Naive B cell (primary cell): ENCODE data around the gene SHB. TPM values are rescaled to one million over a fixed set of nuclear protein-coding genes. Genes with fewer than 3 reads are reported as not detected.
"Not testable (repeated sequence)": the region's sequence is repeated elsewhere in the genome, so short reads cannot be mapped to it uniquely, and the experiment has no call there.

Experiments
- ATAC-seq, 2 donors: fragments of 150-1000 bp; cut with Tn5 transposase; 2 replicates each; pipeline ENCODE4 v1.10.0; 2021; ENCODE audit warnings: low read depth in 2 of 2, mild to moderate bottlenecking in 2 of 2, moderate library complexity in 2 of 2
- DNase-seq: peaks from one replicate; pipeline ENCODE4 v3.0.0; 2022
- H3K27ac Mint-ChIP-seq, 6 donors: one replicate each; pipeline ENCODE4 v1.8.0; 2020 to 2022; ENCODE audit warnings: mild to moderate bottlenecking in 6 of 6, mixed read lengths in 6 of 6, moderate library complexity in 5 of 6, inconsistent platforms in 2 of 6
- H3K27me3 Mint-ChIP-seq, 3 donors: one replicate each; pipeline ENCODE4 v1.8.0; 2021 to 2022; ENCODE audit warnings: mixed read lengths in 3 of 3, mild to moderate bottlenecking in 1 of 3
- H3K36me3 Mint-ChIP-seq, 2 donors: one replicate each; pipeline ENCODE4 v1.8.0; 2020 to 2022; ENCODE audit warnings: mixed read lengths in 2 of 2, inconsistent platforms in 1 of 2, mild to moderate bottlenecking in 1 of 2
- H3K4me1 Mint-ChIP-seq, 3 donors: one replicate each; pipeline ENCODE4 v1.8.0; 2020 to 2022; ENCODE audit warnings: mixed read lengths in 3 of 3, inconsistent platforms in 1 of 3, mild to moderate bottlenecking in 1 of 3, moderate library complexity in 1 of 3
- H3K4me3 Mint-ChIP-seq, 8 donors: one replicate each; pipeline ENCODE4 v1.8.0; 2020 to 2022; ENCODE audit warnings: mild to moderate bottlenecking in 8 of 8, mixed read lengths in 8 of 8, moderate library complexity in 8 of 8, inconsistent platforms in 2 of 8
- H3K9me3 Mint-ChIP-seq, 7 donors: one replicate each; pipeline ENCODE4 v1.8.0; 2020 to 2022; ENCODE audit warnings: mixed read lengths in 7 of 7, mild to moderate bottlenecking in 5 of 7, inconsistent platforms in 2 of 7, moderate library complexity in 1 of 7
- polyA plus RNA-seq, 6 donors: library from polyadenylated mRNA; unstranded; fragments of 300-500 nt; fragmentation: Illumina TruSeq; gene quantifications; one replicate each; pipeline ENCODE4 v1.2.3, GENCODE V29; 2021; ENCODE audit warnings: low read depth in 6 of 6

The SHB gene
- polyA plus RNA-seq, 6 donors from 2014 or later = 0.17 to 0.55 (median 0.27) TPM

DNA sequence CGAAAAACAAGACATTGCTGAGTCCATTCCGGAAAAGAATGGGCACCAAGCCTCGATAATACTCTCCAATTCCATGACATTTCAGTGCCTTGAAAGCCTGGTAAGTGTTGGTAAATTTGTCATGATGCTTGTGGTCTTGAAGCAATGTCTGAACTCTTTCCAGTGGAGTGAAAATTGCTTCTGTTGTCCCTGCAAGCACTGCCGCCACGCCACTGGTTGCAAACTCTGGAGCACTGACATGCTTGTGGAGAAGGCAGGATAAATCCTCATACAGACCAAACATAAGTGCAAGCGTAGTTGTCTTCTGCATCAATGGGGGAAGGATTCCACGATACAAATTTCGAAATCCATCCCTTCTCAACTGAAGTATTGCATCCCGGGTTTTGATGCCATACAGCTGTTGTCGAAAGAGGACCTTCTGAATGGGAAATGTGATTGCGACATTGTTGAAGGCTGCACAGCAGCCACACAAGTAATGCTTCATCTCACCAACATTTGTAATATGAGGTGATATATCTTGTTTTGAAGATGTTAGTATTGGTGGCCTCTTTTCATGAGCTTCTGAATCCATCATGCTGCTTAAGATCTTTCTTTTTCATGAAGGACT is 180.9 kb downstream of the SHB start:
- not testable (repeated sequence) for H3K27me3 Mint-ChIP-seq, ATAC-seq, H3K4me1 Mint-ChIP-seq, H3K27ac Mint-ChIP-seq, H3K9me3 Mint-ChIP-seq, H3K4me3 Mint-ChIP-seq, DNase-seq
- peaks cover 13 to 22% of the 10 kb centered on the region in 2 donors for H3K36me3 Mint-ChIP-seq

GRCh38 chr9:37880916-37881479 is 188.0 kb downstream of the SHB start:
- peak overlapping the region in 2 of 6 donors; percentile 53 to 60 for H3K27ac Mint-ChIP-seq
- H3K4me3 Mint-ChIP-seq = no peak overlapping the region
- peaks cover 12% of the 10 kb centered on the region in 2 donors for H3K36me3 Mint-ChIP-seq
- peaks cover 0 to 2% (median 0%) of the 10 kb centered on the region in 7 donors for H3K9me3 Mint-ChIP-seq
- H3K27me3 Mint-ChIP-seq = no peaks in the 10 kb centered on the region
- ATAC-seq (no peak), DNase-seq (no peak)
- H3K4me1 Mint-ChIP-seq = peaks cover 0 to 3% (median 0%) of the 10 kb centered on the region in 3 donors

DNA sequence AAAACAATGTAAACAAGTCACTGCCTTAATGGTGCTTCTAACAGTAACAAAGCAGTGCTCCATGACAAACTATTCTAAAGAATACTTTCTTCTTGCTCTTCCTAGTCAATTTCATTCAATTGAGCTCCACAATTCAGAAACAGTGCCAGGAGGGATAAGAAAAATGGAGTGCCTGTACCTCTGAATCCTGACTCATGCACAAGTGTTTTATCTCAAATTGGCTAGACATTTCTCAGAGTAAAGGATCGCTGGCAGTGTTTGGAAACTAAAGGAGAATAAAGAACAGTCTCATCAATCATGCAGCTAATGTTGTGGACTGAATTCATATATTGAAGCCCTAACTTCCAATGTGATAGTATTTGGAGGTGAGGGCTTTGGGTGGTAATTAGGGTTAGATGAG is 192.7 kb downstream of the SHB start:
- Mint-ChIP-seq H3K4me1 (no peaks in the 10 kb centered on the region), H3K36me3 (peaks cover 12 to 17% of the 10 kb centered on the region in 2 donors), H3K9me3 (peaks cover 0 to 2% (median 0%) of the 10 kb centered on the region in 7 donors), H3K27me3 (no peaks in the 10 kb centered on the region), H3K27ac (peak overlapping the region in 1 of 6 donors; percentile 80), H3K4me3 (no peak overlapping the region)
- DNase-seq (no peak), ATAC-seq (no peak)

DNA sequence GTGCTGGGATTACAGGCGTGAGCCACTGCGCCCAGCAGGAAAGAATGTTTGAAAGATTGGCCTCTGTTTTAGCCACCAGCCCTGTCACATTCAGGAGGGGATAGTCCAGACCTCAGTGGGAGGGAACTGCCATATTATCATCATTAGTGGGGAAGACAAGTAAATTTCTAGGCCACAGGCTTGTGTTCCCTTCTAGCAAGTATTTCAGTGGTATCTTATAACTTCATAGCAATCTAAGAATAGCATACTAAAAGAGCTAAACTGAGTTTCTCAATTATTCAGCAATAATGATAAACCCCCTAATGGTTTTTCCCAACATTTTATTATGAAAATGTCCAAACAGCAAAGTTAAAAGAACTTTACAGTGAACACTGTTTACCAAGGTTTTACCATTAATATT is 195.1 kb downstream of the SHB start:
- Mint-ChIP-seq H3K27ac (no peak overlapping the region), H3K27me3 (no peaks in the 10 kb centered on the region)
- no peak for ATAC-seq

GRCh38 chr9:37870799-37871176 is 198.2 kb downstream of the SHB start:
- no peak for ATAC-seq
- Mint-ChIP-seq H3K4me1 (no peaks in the 10 kb centered on the region), H3K36me3 (peaks cover 0 to 3% of the 10 kb centered on the region in 2 donors), H3K27me3 (no peaks in the 10 kb centered on the region), H3K9me3 (no peaks in the 10 kb centered on the region), H3K27ac (no peak overlapping the region), H3K4me3 (no peak overlapping the region)
- no peak for DNase-seq

More for the DNA sequence above, 195.1 kb downstream of the SHB start:
- H3K4me1 Mint-ChIP-seq = no peaks in the 10 kb centered on the region
- H3K4me3 Mint-ChIP-seq = no peak overlapping the region
- peaks cover 2 to 8% of the 10 kb centered on the region in 2 donors for H3K36me3 Mint-ChIP-seq
- peaks cover 0 to 2% (median 0%) of the 10 kb centered on the region in 7 donors for H3K9me3 Mint-ChIP-seq
- DNase-seq = no peak

DNA sequence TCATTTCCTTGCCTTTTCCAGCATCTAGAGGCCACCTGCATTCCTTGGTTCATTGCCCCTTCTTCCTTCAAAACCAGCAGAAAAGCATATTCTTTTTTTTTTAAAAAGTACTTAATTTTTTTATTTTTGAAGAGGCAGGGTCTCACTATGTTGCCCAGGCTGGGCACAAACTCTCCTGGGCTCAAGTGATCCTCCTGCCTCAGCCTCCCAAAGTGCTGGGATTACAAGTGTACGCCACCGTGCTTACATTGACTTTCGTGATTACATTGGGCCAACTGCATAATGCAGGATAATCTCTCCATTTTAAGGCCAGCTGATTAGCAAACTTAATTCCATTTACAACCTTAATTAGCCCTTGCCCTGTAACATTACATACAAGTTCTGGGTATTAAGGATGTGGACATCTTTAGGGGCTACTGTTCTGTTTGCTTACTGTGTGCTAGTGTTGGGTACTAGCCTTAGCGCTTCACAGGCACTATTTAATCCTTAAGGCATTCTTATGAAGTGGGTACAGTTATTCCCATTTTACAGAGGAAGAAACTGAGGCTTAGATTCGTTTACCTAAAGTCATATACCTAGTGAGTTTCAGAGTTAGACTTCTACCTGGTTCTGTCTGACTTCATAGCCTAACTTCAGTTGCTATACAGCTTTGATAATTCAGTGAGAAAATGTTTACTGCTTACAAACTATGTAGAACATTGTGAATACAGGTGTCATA is 198.8 kb downstream of the SHB start:
- Mint-ChIP-seq H3K27ac (no peak overlapping the region), H3K4me3 (no peak overlapping the region), H3K36me3 (no peaks in the 10 kb centered on the region), H3K27me3 (no peaks in the 10 kb centered on the region), H3K9me3 (no peaks in the 10 kb centered on the region), H3K4me1 (no peaks in the 10 kb centered on the region)
- DNase-seq = no peak
- ATAC-seq = no peak

Other genes with a start within 250 kb of the SHB start
- gene SLC25A51, start 165.1 kb downstream of the SHB start, polyA plus RNA-seq = 10 to 100 TPM in 2 of 6 donors, 1 to 10 TPM in 4; 7.5 to 11.7 (median 9.7) TPM